IPS DF 6.9 (cell line): Measurements from ENCODE around the gene MFSD2A.

Experiments
- DNase-seq: peaks from one replicate; pipeline ENCODE4 v3.0.0-alpha.2; 2013; ENCODE audit warnings: low read depth, low spot score
- H3K27ac ChIP-seq: one replicate; pipeline ENCODE4 v1.5.1; 2013; ENCODE audit warnings: low read length, control low read depth
- H3K27me3 ChIP-seq: 2 replicates; pipeline ENCODE4 v1.6.1; 2013; ENCODE audit warnings: mild to moderate bottlenecking, low read length; ENCODE audit not compliant: control insufficient read depth, insufficient read depth
- H3K36me3 ChIP-seq: 2 replicates; pipeline ENCODE4 v1.6.1; 2013; ENCODE audit warnings: low read length; ENCODE audit not compliant: control insufficient read depth, insufficient read depth
- H3K4me1 ChIP-seq: 2 replicates; pipeline ENCODE4 v1.6.1; 2013; ENCODE audit warnings: low read length; ENCODE audit not compliant: control insufficient read depth, insufficient read depth
- H3K4me3 ChIP-seq: 2 replicates; pipeline ENCODE4 v1.5.1; 2013; ENCODE audit warnings: mild to moderate bottlenecking, low read length
- H3K9me3 ChIP-seq: 2 replicates; pipeline ENCODE4 v1.6.1; 2013; ENCODE audit warnings: low read length, inconsistent platforms; ENCODE audit not compliant: control insufficient read depth, insufficient read depth
- WGBS: extraction: QIAGEN DNeasy Blood & Tissue Kit; methylation state at CpG from one replicate; pipeline ENCODE4 v1.1.7; 2013; ENCODE audit warnings: mixed read lengths, missing lambda C conversion rate; ENCODE audit not compliant: insufficient read length, insufficient coverage; 5-methylcytosine and 5-hydroxymethylcytosine counted together

The MFSD2A gene

GRCh38 chr1:39925721-39926342 is 29.1 kb upstream of the MFSD2A start:
- no peak for DNase-seq
- Histone ChIP-seq H3K36me3 (no peaks in the 10 kb centered on the region), H3K4me1 (peaks cover 10% of the 10 kb centered on the region; the same call in 1 of the 2 replicates), H3K9me3 (no peaks in the 10 kb centered on the region), H3K4me3 (no peak overlapping the region), H3K27me3 (no peaks in the 10 kb centered on the region; the same call in 1 of the 2 replicates), H3K27ac (no peak overlapping the region)
- no CpG with 5 or more reads among the region's 2 CpGs for WGBS

GRCh38 chr1:39926343-39926793 is 28.6 kb upstream of the MFSD2A start:
- WGBS, result no CpG with 5 or more reads among the region's 6 CpGs
- no peaks in the 10 kb centered on the region for H3K9me3 ChIP-seq
- no peak for DNase-seq
- no peak overlapping the region for H3K27ac ChIP-seq
- no peaks in the 10 kb centered on the region for H3K36me3 ChIP-seq
- no peak overlapping the region for H3K4me3 ChIP-seq
- H3K27me3 ChIP-seq, result no peaks in the 10 kb centered on the region; the same call in 1 of the 2 replicates
- H3K4me1 ChIP-seq, result peaks cover 10% of the 10 kb centered on the region; the same call in 1 of the 2 replicates

GRCh38 chr1:39926820-39927219 is 28.1 kb upstream of the MFSD2A start:
- H3K27ac ChIP-seq, result no peak overlapping the region
- H3K4me3 ChIP-seq, result no peak overlapping the region
- H3K4me1 ChIP-seq, result peaks cover 7% of the 10 kb centered on the region; the same call in 1 of the 2 replicates
- H3K27me3 ChIP-seq, result no peaks in the 10 kb centered on the region; the same call in 1 of the 2 replicates
- WGBS, result no CpG with 5 or more reads among the region's 6 CpGs
- H3K36me3 ChIP-seq, result no peaks in the 10 kb centered on the region
- H3K9me3 ChIP-seq, result no peaks in the 10 kb centered on the region
- no peak for DNase-seq

- H3K4me1 ChIP-seq, result 0 out of 2 replicates have a peak, but pooled peaks cover 3% of the 10 kb centered on the region
- no CpG with 5 or more reads among the region's 3 CpGs for WGBS
- no peak overlapping the region for H3K27ac ChIP-seq
- no peaks in the 10 kb centered on the region for H3K36me3 ChIP-seq
- no peaks in the 10 kb centered on the region for H3K9me3 ChIP-seq
- no peak for DNase-seq
- no peaks in the 10 kb centered on the region; the same call in 1 of the 2 replicates for H3K27me3 ChIP-seq
- H3K4me3 ChIP-seq, result no peak overlapping the region
These were observed 27.4 kb upstream of the MFSD2A start for GRCh38 chr1:39927538-39927937.

- DNase-seq, result no peak
- Histone ChIP-seq H3K27ac (no peak overlapping the region), H3K4me3 (no peak overlapping the region), H3K36me3 (no peaks in the 10 kb centered on the region), H3K27me3 (no peaks in the 10 kb centered on the region; the same call in 1 of the 2 replicates), H3K4me1 (0 out of 2 replicates have a peak, but pooled peaks cover 3% of the 10 kb centered on the region), H3K9me3 (no peaks in the 10 kb centered on the region)
- WGBS, result no CpG with 5 or more reads among the region's 7 CpGs
These were observed 25.9 kb upstream of the MFSD2A start for GRCh38 chr1:39928809-39929587.

DNA sequence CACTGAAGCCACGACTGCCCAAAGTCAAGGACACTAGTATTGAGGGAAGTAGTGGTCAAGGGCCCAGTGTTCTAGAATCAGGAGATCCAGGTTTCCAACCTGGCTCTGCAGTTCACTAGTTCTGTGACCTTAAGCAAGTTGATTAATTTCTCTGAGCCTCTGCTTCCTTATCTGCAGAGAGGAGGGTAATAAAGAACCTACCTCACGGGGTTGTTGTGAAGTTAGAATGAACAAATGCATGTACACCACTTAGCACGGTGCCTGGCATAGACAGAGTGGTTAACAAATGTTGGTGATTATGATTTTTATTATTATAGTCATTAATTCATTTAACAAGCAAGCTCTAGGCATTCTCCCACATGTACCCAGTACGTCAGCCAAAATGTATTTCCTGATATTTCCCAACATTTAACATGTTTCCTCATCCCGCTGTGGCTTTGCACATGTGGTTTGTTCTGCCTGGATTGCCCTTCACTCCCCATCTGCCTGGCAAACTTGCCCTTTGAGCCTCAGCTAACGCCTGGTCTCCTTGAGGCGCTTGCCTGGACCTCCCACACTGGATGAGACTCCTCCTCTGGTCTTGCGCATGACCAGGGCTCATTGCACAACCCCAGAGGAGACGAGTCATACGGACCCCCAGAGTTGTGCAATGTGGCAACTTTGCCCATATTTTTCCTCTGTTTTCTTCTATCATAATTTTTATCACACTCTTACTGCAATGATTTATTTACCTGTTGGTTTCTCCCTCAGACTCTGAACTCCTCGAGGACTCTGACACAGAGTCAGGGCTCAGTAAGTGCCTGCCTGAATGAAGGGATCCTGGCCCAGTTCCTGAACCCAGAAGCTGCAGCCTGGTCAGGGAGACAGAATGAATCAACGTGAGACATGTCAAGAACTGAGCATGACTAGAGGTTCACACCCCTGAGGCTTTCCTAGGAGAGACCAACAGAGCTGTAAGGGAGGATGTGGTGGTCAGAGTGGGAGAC is 20.7 kb upstream of the MFSD2A start:
- no peak for DNase-seq
- no peaks in the 10 kb centered on the region for H3K9me3 ChIP-seq
- no peaks in the 10 kb centered on the region for H3K4me1 ChIP-seq
- no peaks in the 10 kb centered on the region for H3K27me3 ChIP-seq
- H3K36me3 ChIP-seq, result no peaks in the 10 kb centered on the region
- WGBS, result no CpG with 5 or more reads among the region's 12 CpGs
- no peak overlapping the region for H3K4me3 ChIP-seq
- no peak overlapping the region for H3K27ac ChIP-seq

DNA sequence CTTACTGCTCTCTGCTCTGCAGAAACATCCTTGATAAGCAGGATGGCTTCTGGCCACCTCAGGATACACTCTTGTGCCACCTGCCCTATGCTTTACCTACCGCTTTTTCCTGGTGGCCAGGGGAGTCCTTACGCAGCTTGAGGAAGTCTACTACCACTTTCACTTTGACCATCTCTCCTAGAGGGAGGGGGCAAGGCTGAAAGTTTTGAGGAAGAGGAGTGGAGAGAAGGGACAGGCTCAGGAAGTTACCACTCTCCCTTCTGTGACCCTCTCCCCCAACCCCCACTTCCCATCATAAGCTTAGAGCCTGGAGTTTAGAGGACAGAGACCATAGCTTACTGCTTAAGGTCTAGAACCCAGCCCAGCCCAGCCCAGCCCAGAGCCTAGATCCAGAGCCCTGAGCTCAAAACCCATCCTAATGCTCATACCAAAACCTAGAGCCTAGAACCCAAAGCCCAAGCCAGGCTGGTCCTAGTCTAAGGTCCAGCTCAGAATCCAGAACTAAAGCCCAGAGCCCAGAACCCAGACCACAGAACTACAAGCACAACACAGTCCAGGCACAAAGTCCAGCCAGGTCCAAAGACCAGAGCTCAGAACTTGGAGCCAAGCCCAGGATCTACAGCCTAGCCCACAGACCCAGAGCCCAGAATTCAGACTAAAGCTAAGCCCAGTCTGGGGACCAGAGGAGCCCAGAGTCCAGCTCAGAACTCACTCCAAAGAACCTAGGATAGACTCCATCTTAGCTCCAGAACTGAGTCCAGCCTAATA is 18.0 kb upstream of the MFSD2A start:
- no peak for DNase-seq
- Histone ChIP-seq H3K27me3 (no peaks in the 10 kb centered on the region), H3K4me1 (no peaks in the 10 kb centered on the region), H3K4me3 (no peak overlapping the region), H3K9me3 (no peaks in the 10 kb centered on the region), H3K27ac (no peak overlapping the region), H3K36me3 (no peaks in the 10 kb centered on the region)
- whole genome bisulfite sequencing, result no CpG with 5 or more reads among the region's 2 CpGs

GRCh38 chr1:39938856-39939255 is 16.1 kb upstream of the MFSD2A start:
- no peak for DNase-seq
- Histone ChIP-seq H3K36me3 (no peaks in the 10 kb centered on the region), H3K27me3 (no peaks in the 10 kb centered on the region), H3K9me3 (no peaks in the 10 kb centered on the region), H3K27ac (no peak overlapping the region), H3K4me1 (no peaks in the 10 kb centered on the region), H3K4me3 (no peak overlapping the region)
- WGBS, result no CpG with 5 or more reads among the region's 8 CpGs

GRCh38 chr1:39940253-39940652 is 14.7 kb upstream of the MFSD2A start:
- Histone ChIP-seq H3K36me3 (no peaks in the 10 kb centered on the region), H3K27ac (no peak overlapping the region), H3K4me3 (no peak overlapping the region), H3K27me3 (no peaks in the 10 kb centered on the region), H3K4me1 (no peaks in the 10 kb centered on the region), H3K9me3 (no peaks in the 10 kb centered on the region)
- DNase-seq, result no peak
- WGBS, result no CpG with 5 or more reads among the region's 5 CpGs
